Caco-2 (cell line): Measurements from ENCODE around the gene ERBB3. TPM values are rescaled to one million over a fixed set of nuclear protein-coding genes. Genes with fewer than 3 reads are reported as not detected.

Source experiments
- BruUV-seq: library from RNA; stranded (reverse); fragments of 400-500 nt; replicated peaks from 2 replicates; lab custom pipeline; 2021; lab: Mats Ljungman, UMichigan
- CTCF ChIA-PET: fragments of 300-600 bp; sonication (Branson Sonifier 250); formaldehyde crosslinking; loops from one replicate; lab custom pipeline; 2022; ENCODE audit warnings: antibody characterized with exemption; lab: Charles Lee
- POLR2A ChIA-PET: fragments of 300-600 bp; sonication (Branson Sonifier 250); formaldehyde crosslinking; loops from one replicate; lab custom pipeline; 2022; ENCODE audit warnings: antibody characterized with exemption; lab: Charles Lee
- DNase-seq, 2 experiments: peaks; one replicate each; pipeline versions ENCODE4 v3.0.0 to v3.0.0-alpha.2; 2020 to 2022
- H3K27me3 ChIP-seq: replicated peaks from 2 replicates; pipeline ENCODE4 v1.6.0; 2011; ENCODE audit warnings: low read length; ENCODE audit not compliant: control insufficient read depth, insufficient read depth
- H3K36me3 ChIP-seq: 2 replicates; pipeline ENCODE4 v1.5.1; 2011; ENCODE audit warnings: low read length; ENCODE audit not compliant: control insufficient read depth, insufficient read depth
- H3K4me1 ChIP-seq: fragments of 250-450 bp; sonication (Bioruptor Pico); 2 replicates; pipeline ENCODE4 v1.5.1; 2020; ENCODE audit warnings: mild to moderate bottlenecking
- H3K4me3 ChIP-seq: 2 replicates; pipeline ENCODE4 v1.5.1; 2011; ENCODE audit warnings: low read depth, mild to moderate bottlenecking, control low read depth, low read length
- H3K9me3 ChIP-seq: fragments of 250-450 bp; sonication (Bioruptor Pico); 2 replicates; pipeline ENCODE4 v1.5.1; 2020; ENCODE audit warnings: mild to moderate bottlenecking, moderate library complexity
- H3K27ac Mint-ChIP-seq: one replicate; pipeline ENCODE4 v1.8.0; 2022; ENCODE audit warnings: mixed read lengths; ENCODE audit not compliant: unreplicated experiment
- H3K27me3 Mint-ChIP-seq: one replicate; pipeline ENCODE4 v1.8.0; 2022; ENCODE audit warnings: mixed read lengths; ENCODE audit not compliant: insufficient read depth, unreplicated experiment
- H3K36me3 Mint-ChIP-seq: one replicate; pipeline ENCODE4 v1.8.0; 2022; ENCODE audit warnings: mild to moderate bottlenecking, mixed read lengths; ENCODE audit not compliant: insufficient read depth, unreplicated experiment
- H3K4me1 Mint-ChIP-seq: one replicate; pipeline ENCODE4 v1.8.0; 2022; ENCODE audit warnings: low read depth, mixed read lengths; ENCODE audit not compliant: unreplicated experiment
- H3K4me3 Mint-ChIP-seq: one replicate; pipeline ENCODE4 v1.8.0; 2022; ENCODE audit warnings: mild to moderate bottlenecking, moderate library complexity, mixed read lengths; ENCODE audit not compliant: unreplicated experiment
- H3K9me3 Mint-ChIP-seq: one replicate; pipeline ENCODE4 v1.8.0; 2022; ENCODE audit warnings: mixed read lengths; ENCODE audit not compliant: unreplicated experiment
- CTCF ChIP-seq, 2 experiments: fragments of 200-600 bp in 1 of 2; IDR thresholded peaks; 1 replicate in 1 of 2; 2 replicates in 1 of 2; pipeline versions ENCODE4 v1.5.1 to v1.8.0; 2011 to 2022; ENCODE audit warnings: antibody characterized with exemption in 1 of 2, control low read depth in 1 of 2, inconsistent platforms in 1 of 2, low read depth in 1 of 2, low read length in 1 of 2, mild to moderate bottlenecking in 1 of 2, moderate library complexity in 1 of 2; ENCODE audit not compliant: insufficient read depth in 1 of 2, severe bottlenecking in 1 of 2, unreplicated experiment in 1 of 2
- intact Hi-C: fragments of 100-400 bp; cut with micrococcal nuclease; formaldehyde crosslinking; loops from one replicate; pipeline ENCODE4 v1.10.0; 2022; ENCODE audit not compliant: unreplicated experiment
- total RNA-seq: library from RNA; stranded (reverse); gene quantifications from 2 replicates; pipeline ENCODE4 v1.2.3, GENCODE V29; 2022

Gene ERBB3
- total RNA-seq, 1 experiment from 2014 or later: 109 TPM

DNA sequence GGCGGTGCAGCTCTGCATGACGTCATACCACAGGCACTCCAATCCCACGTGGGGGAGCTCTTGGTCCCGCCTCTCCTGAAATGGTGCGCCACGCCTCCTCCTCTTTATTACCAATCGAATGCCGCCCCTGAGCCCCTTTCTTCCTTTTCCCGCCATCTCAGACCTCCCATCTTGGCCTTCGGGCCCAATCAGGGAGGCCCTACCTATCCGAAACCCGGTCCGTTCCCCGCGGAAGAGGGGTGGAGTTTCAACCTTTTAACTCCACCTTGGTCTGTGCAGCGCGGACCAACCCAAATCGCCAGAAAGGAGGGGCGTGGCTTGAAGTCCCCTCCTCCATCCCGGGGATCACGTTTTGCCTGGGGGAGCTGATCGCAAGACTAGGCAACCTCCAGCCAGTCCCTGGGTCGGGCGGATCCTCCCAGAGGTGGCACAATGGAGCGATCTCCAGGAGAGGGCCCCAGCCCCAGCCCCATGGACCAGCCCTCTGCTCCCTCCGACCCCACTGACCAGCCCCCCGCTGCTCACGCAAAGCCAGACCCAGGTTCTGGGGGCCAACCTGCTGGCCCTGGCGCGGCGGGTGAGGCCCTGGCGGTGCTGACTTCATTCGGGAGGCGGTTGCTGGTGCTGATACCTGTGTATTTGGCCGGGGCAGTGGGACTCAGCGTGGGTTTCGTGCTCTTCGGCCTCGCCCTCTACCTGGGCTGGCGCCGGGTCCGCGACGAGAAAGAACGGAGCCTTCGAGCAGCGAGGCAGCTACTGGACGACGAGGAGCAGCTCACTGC is 48.1 kb downstream of the ERBB3 start, which contains the start of gene ESYT1:
Gene ESYT1, plus strand, starts transcription at position 380 of the 782 bp plus-strand sequence. Its CDS starts 53 bp downstream, at position 433.
- Mint-ChIP-seq H3K27me3 (no peaks in the 10 kb centered on the region), H3K27ac (peak within 1 kb of the TSS; percentile 91), H3K9me3 (no peaks in the 10 kb centered on the region), H3K36me3 (peaks cover 57% of the 10 kb centered on the region), H3K4me1 (peaks cover 35% of the 10 kb centered on the region), H3K4me3 (peak within 1 kb of the TSS; percentile 89)
- H3K27me3 ChIP-seq: no peaks in the 10 kb centered on the region
- peaks cover 6% of the 10 kb centered on the region for H3K36me3 ChIP-seq
- no peak for TF ChIP-seq CTCF (IDR thresholded peaks at IDR 0.05; ENCODE audit: insufficient read depth in 1 of 2, low read depth in 1 of 2, low read length in 1 of 2, severe bottlenecking in 1 of 2, unreplicated experiment in 1 of 2)
- intact Hi-C loops: loop anchor here (1.0 to 2.0 kb wide), 6 partner anchors 9 to 139 kb away; partner anchors contain the start of genes ANKRD52, COQ10A, MYL6B and SMARCC2
- TSS peak; percentile 57 for BruUV-seq
- H3K4me1 ChIP-seq: peaks cover 29% of the 10 kb centered on the region
- ChIA-PET POLR2A (interaction anchor here (0.5 to 2.0 kb wide), 17 partner anchors 10 to 151 kb away, joined by 3 to 27 read pairs (median 7); partner anchors contain the start of genes ANKRD52, MYL6, MYL6B and PA2G4), CTCF (interaction anchor here (0.5 to 2.8 kb wide), 23 partner anchors 8 to 509 kb away, joined by 3 to 66 read pairs (median 4); partner anchors contain the start of genes MYL6, MYL6B, PA2G4 and RAB5B)
- DNase-seq: peak; percentile 99
- H3K9me3 ChIP-seq: no peaks in the 10 kb centered on the region
- peak within 1 kb of the TSS; percentile 75 for H3K4me3 ChIP-seq

GRCh38 chr12:56128670-56129205 is 48.8 kb downstream of the ERBB3 start:
- H3K36me3 Mint-ChIP-seq: peaks cover 62% of the 10 kb centered on the region
- no peak for DNase-seq
- peak overlapping the region; percentile 89 for H3K4me3 Mint-ChIP-seq
- H3K9me3 ChIP-seq: no peaks in the 10 kb centered on the region
- intact Hi-C loops: loop anchor here (1.0 kb wide), 3 partner anchors 9 to 29 kb away; partner anchors contain the start of gene MYL6B
- peaks cover 7% of the 10 kb centered on the region for H3K36me3 ChIP-seq
- TF ChIP-seq CTCF (IDR thresholded peaks at IDR 0.05; ENCODE audit: insufficient read depth in 1 of 2, low read depth in 1 of 2, low read length in 1 of 2, severe bottlenecking in 1 of 2, unreplicated experiment in 1 of 2): no peak
- peaks cover 35% of the 10 kb centered on the region for H3K4me1 Mint-ChIP-seq
- no peaks in the 10 kb centered on the region for H3K27me3 ChIP-seq
- no peaks in the 10 kb centered on the region for H3K9me3 Mint-ChIP-seq
- no peaks in the 10 kb centered on the region for H3K27me3 Mint-ChIP-seq
- ChIA-PET POLR2A (interaction anchor here (0.5 to 2.0 kb wide), 11 partner anchors 11 to 93 kb away, joined by 3 to 27 read pairs (median 11); partner anchors contain the start of genes MYL6, MYL6B, PA2G4 and RNF41), CTCF (interaction anchor here (0.6 to 2.8 kb wide), 13 partner anchors 9 to 508 kb away, joined by 3 to 66 read pairs (median 5); partner anchors contain the start of genes MYL6, MYL6B, RNF41 and SMARCC2)
- no TSS peak for BruUV-seq
- peaks cover 29% of the 10 kb centered on the region for H3K4me1 ChIP-seq
- H3K27ac Mint-ChIP-seq: peak overlapping the region; percentile 91
- H3K4me3 ChIP-seq: peak overlapping the region; percentile 75
